Suprapubic skin (tissue), 4 donors: ENCODE data around the gene RIBC2. TPM values are rescaled to one million over a fixed set of nuclear protein-coding genes. Genes with fewer than 3 reads are reported as not detected.

ENCODE experiments used
- DNase-seq, 2 donors: peaks; one replicate each; pipeline ENCODE4 v3.0.0-alpha.2; 2019; ENCODE audit warnings: low spot score in 2 of 2
- H3K27ac ChIP-seq: fragments of 200-600 bp; sonication (generic); one replicate; pipeline ENCODE4 v1.5.1; 2019
- H3K27me3 ChIP-seq: fragments of 200-600 bp; sonication (generic); one replicate; pipeline ENCODE4 v1.5.1; 2019
- H3K36me3 ChIP-seq: fragments of 200-600 bp; sonication (generic); one replicate; pipeline ENCODE4 v1.5.1; 2019
- H3K4me1 ChIP-seq: fragments of 200-600 bp; sonication (generic); one replicate; pipeline ENCODE4 v1.5.1; 2019
- H3K4me3 ChIP-seq: fragments of 200-600 bp; sonication (generic); one replicate; pipeline ENCODE4 v1.5.1; 2019; ENCODE audit warnings: mild to moderate bottlenecking
- H3K9me3 ChIP-seq: fragments of 200-600 bp; sonication (generic); one replicate; pipeline ENCODE4 v1.5.1; 2019
- CTCF ChIP-seq, 2 donors: fragments of 200-600 bp in 1 of 2; fragments of 450-650 bp in 1 of 2; sonication (generic) in 1 of 2; IDR thresholded peaks; one replicate each; pipeline ENCODE4 v1.5.1; 2016 to 2019; ENCODE audit warnings: antibody characterized with exemption in 2 of 2, mild to moderate bottlenecking in 1 of 2, moderate library complexity in 1 of 2
- EP300 ChIP-seq: sonication (generic); formaldehyde crosslinking; IDR thresholded peaks from one replicate; pipeline ENCODE4 v1.6.1; 2017; ENCODE audit warnings: antibody characterized with exemption
- POLR2A ChIP-seq, 2 donors: fragments of 450-650 bp; IDR thresholded peaks; one replicate each; pipeline ENCODE4 v1.6.1; 2017; ENCODE audit warnings: antibody characterized with exemption in 2 of 2, mild to moderate bottlenecking in 2 of 2, moderate library complexity in 2 of 2
- POLR2AphosphoS5 ChIP-seq, 3 donors: sonication (generic); formaldehyde crosslinking; IDR thresholded peaks; one replicate each; pipeline ENCODE4 v1.6.1; 2017; ENCODE audit warnings: antibody characterized with exemption in 3 of 3
- WGBS: methylation state at CpG from one replicate; pipeline ENCODE4 v1.1.5; 2018; 5-methylcytosine and 5-hydroxymethylcytosine counted together
- total RNA-seq, 4 donors: library from RNA; depleted of rRNA; stranded (reverse); fragments of >200 nt; gene quantifications; one replicate each; pipeline ENCODE4 v1.1.0, GENCODE V29; 2016

The RIBC2 gene
- total RNA-seq, 4 donors from 2014 or later = 0.30 to 5.7 TPM; not detected in 2

- Histone ChIP-seq H3K27ac (peak overlapping the region; percentile 87), H3K27me3 (no peaks in the 10 kb centered on the region), H3K4me1 (peaks cover 29% of the 10 kb centered on the region), H3K4me3 (no peak overlapping the region), H3K36me3 (no peaks in the 10 kb centered on the region), H3K9me3 (no peaks in the 10 kb centered on the region)
- WGBS = 60% methylated on average over 2 of the region's 4 CpGs
- DNase-seq = no peak
- no peak for TF ChIP-seq CTCF (IDR thresholded peaks at IDR 0.05)
- no peak for TF ChIP-seq EP300
- peak in 2 of 3 donors; percentile 6 to 54 for TF ChIP-seq POLR2AphosphoS5 (IDR thresholded peaks at IDR 0.05)
- no peak for TF ChIP-seq POLR2A (IDR thresholded peaks at IDR 0.05)
Observed at GRCh38 chr22:45454275-45454674, 40.8 kb downstream of the RIBC2 start.

DNA sequence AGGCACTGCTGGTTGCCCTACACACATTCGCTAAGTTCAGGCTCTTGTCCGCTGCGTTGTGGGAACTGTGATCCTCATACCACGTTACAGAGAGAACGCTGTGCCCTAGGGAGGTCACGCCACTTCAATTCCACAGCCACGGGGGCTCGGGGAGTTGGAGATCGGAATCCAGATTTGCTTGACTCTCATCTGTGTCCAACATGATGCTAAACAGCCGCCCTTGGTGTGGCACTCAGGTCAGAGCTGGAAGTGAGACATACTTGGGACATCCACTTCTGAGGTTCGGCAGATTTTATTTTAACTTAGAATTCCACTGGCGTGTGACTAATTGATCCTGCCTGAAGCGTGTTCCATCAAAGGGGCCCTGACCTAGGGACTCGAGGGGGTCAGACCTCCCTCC lies 41.7 kb downstream of the RIBC2 start:
- WGBS = 69% methylated on average over 11 of the region's 14 CpGs
- H3K36me3 ChIP-seq = no peaks in the 10 kb centered on the region
- no peaks in the 10 kb centered on the region for H3K9me3 ChIP-seq
- no peak overlapping the region for H3K4me3 ChIP-seq
- H3K4me1 ChIP-seq = peaks cover 33% of the 10 kb centered on the region
- H3K27me3 ChIP-seq = no peaks in the 10 kb centered on the region
- H3K27ac ChIP-seq = peak overlapping the region; percentile 87
- TF ChIP-seq CTCF (IDR thresholded peaks at IDR 0.05) (no peak), EP300 (no peak), POLR2AphosphoS5 (IDR thresholded peaks at IDR 0.05) (no peak), POLR2A (IDR thresholded peaks at IDR 0.05) (no peak)
- DNase-seq = no peak

DNA sequence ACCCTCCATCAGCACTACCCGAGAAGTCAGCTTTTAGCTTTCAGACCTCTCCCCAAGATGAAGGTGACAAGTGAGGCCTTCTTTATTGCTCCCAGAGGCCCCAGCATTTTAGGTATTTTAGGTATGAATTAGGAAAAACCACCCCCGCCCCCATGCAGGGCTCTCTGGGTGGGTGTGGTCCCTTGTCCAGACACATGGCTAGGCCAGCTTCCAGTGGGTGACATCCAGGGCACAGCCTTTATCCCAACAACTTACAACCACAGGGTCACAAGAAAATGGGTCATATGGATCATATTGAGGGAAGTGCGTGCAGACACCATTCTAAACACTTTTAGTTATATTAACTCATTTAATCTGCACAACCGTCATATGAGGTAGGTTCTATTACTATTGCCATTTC lies 42.1 kb downstream of the RIBC2 start:
- WGBS = 74% methylated on average over 4 of the region's 4 CpGs
- no peaks in the 10 kb centered on the region for H3K9me3 ChIP-seq
- no peak overlapping the region for H3K4me3 ChIP-seq
- H3K27me3 ChIP-seq = no peaks in the 10 kb centered on the region
- H3K36me3 ChIP-seq = no peaks in the 10 kb centered on the region
- DNase-seq = no peak
- no peak for TF ChIP-seq POLR2AphosphoS5 (IDR thresholded peaks at IDR 0.05)
- TF ChIP-seq POLR2A (IDR thresholded peaks at IDR 0.05) = no peak
- no peak for TF ChIP-seq EP300
- TF ChIP-seq CTCF (IDR thresholded peaks at IDR 0.05) = no peak
- H3K27ac ChIP-seq = peak overlapping the region; percentile 87
- H3K4me1 ChIP-seq = peaks cover 30% of the 10 kb centered on the region

DNA sequence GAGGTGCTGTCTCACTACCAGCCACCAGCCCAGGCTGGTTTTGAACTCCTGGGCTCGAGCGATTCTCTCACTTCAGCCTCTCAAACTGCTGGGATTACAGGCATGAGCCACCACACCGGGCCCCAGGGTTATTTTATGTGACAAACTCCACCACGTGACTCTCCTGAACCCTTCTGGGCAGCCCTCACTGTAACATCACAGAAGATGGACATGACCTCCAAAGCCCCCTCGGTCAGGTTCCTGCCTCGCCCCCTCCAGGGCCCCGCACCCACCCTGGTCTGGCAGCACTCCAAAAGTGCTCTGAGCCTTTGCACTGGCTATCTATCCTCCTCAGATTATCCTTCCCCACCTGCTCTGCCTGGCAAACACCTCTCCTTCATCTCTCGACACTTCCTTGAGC lies 43.3 kb downstream of the RIBC2 start:
- H3K36me3 ChIP-seq = no peaks in the 10 kb centered on the region
- H3K27ac ChIP-seq = no peak overlapping the region
- no peak for DNase-seq
- H3K4me3 ChIP-seq = no peak overlapping the region
- WGBS = 93% methylated on average over 8 of the region's 8 CpGs
- no peaks in the 10 kb centered on the region for H3K27me3 ChIP-seq
- TF ChIP-seq EP300 = no peak
- TF ChIP-seq POLR2A (IDR thresholded peaks at IDR 0.05) = no peak
- TF ChIP-seq POLR2AphosphoS5 (IDR thresholded peaks at IDR 0.05) = no peak
- TF ChIP-seq CTCF (IDR thresholded peaks at IDR 0.05) = no peak
- H3K9me3 ChIP-seq = no peaks in the 10 kb centered on the region
- peaks cover 32% of the 10 kb centered on the region for H3K4me1 ChIP-seq

DNA sequence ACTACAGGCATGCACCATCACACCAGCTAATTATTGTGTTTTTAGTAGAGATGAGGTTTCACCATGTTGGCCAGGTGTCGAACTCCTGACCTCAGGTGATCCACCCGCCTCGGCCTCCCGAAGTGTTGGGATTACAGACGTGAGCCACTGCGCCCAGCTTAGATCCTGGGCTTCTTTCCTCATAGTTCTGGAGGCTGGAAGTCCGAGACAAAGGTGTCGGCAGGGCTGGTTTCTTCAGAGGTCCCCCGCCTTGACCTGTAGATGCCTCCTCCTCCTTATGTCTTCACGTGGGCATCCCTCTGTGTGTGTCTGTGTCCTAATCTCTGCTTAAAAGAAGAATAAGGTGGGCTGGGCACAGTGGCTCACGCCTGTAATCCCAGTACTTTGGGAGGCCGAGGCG lies 45.0 kb downstream of the RIBC2 start:
- WGBS = 99% methylated on average over 13 of the region's 13 CpGs
- no peak for DNase-seq
- no peaks in the 10 kb centered on the region for H3K9me3 ChIP-seq
- H3K4me1 ChIP-seq = peaks cover 20% of the 10 kb centered on the region
- no peaks in the 10 kb centered on the region for H3K27me3 ChIP-seq
- no peak overlapping the region for H3K27ac ChIP-seq
- H3K4me3 ChIP-seq = no peak overlapping the region
- H3K36me3 ChIP-seq = no peaks in the 10 kb centered on the region
- TF ChIP-seq EP300 = no peak
- no peak for TF ChIP-seq CTCF (IDR thresholded peaks at IDR 0.05)
- TF ChIP-seq POLR2A (IDR thresholded peaks at IDR 0.05) = no peak
- TF ChIP-seq POLR2AphosphoS5 (IDR thresholded peaks at IDR 0.05) = no peak
